K562 (cell line): Measurements from ENCODE around the gene HYAL1. TPM values are rescaled to one million over a fixed set of nuclear protein-coding genes. Genes with fewer than 3 reads are reported as not detected.

Experiments used
- ATAC-seq: fragments of 200-7000 bp; cut with Tn5 transposase; 3 replicates; pipeline ENCODE4 v1.9.1; 2020; ENCODE audit warnings: moderate library complexity
- BruUV-seq: library from RNA; stranded (reverse); fragments of 400-500 nt; replicated peaks from 2 replicates; lab custom pipeline; 2021; lab: Mats Ljungman, UMichigan
- CTCF ChIA-PET: fragments of 300-600 bp; formaldehyde crosslinking; extraction: SDS; loops from one replicate; lab custom pipeline; 2021; ENCODE audit warnings: low intra/inter-chr PET ratio; lab: Yijun Ruan, JAX
- POLR2A ChIA-PET: fragments of 300-600, 350-650 bp; sonication (Branson Sonifier 250); formaldehyde crosslinking; extraction: SDS; loops from one replicate; lab custom pipeline; 2021; ENCODE audit warnings: antibody characterized with exemption, inconsistent platforms; lab: Yijun Ruan, JAX
- DNase-seq, 4 experiments: peaks; one replicate each; pipeline versions ENCODE4 v3.0.0 to v3.0.0-alpha.2; 2011 to 2018; ENCODE audit warnings: low spot score in 3 of 4, mixed read lengths in 3 of 4; ENCODE audit errors: extremely low read depth in 1 of 4
- FAIRE-seq: peaks from 2 replicates; lab custom pipeline; 2011; peaks lifted over from hg19 to GRCh38; lab: Jason Lieb, UNC
- H2AFZ ChIP-seq: 2 replicates; pipeline ENCODE4 v1.6.0; 2011; ENCODE audit warnings: low read depth, low read length, control low read depth, inconsistent platforms
- H3K27ac ChIP-seq: fragments of 200-600 bp; 3 replicates; pipeline ENCODE4 v1.8.0; 2011; ENCODE audit warnings: low read depth, mild to moderate bottlenecking, control low read depth, inconsistent platforms, low read length, moderate library complexity, mixed read lengths; ENCODE audit errors: extremely low read depth
- H3K27me3 ChIP-seq, 2 experiments: fragments of 300-600 bp in 1 of 2; 2 replicates in 1 of 2; 3 replicates in 1 of 2; pipeline versions ENCODE4 v1.6.0 to v1.8.0; 2011; ENCODE audit warnings: inconsistent platforms in 2 of 2, low read length in 2 of 2, mild to moderate bottlenecking in 1 of 2, mixed read lengths in 1 of 2, moderate library complexity in 1 of 2; ENCODE audit not compliant: control insufficient read depth in 2 of 2, insufficient read depth in 2 of 2
- H3K36me3 ChIP-seq: fragments of 300-600 bp; 3 replicates; pipeline ENCODE4 v1.8.0; 2011; ENCODE audit warnings: mild to moderate bottlenecking, low read length, inconsistent platforms; ENCODE audit not compliant: control insufficient read depth, insufficient read depth
- H3K4me1 ChIP-seq, 2 experiments: fragments of 200-600 bp in 1 of 2; replicated peaks in 1 of 2; 2 replicates in 1 of 2; 3 replicates in 1 of 2; pipeline versions ENCODE4 v1.5.1 to v1.8.0; 2011; ENCODE audit warnings: inconsistent platforms in 2 of 2, low read length in 2 of 2, mild to moderate bottlenecking in 1 of 2, mixed read lengths in 1 of 2, moderate library complexity in 1 of 2; ENCODE audit not compliant: control insufficient read depth in 2 of 2, insufficient read depth in 2 of 2
- H3K4me2 ChIP-seq: 2 replicates; pipeline ENCODE4 v1.6.1; 2011; ENCODE audit warnings: low read length, control low read depth, inconsistent platforms, mixed read lengths; ENCODE audit not compliant: insufficient read depth
- H3K4me3 ChIP-seq: fragments of 200-600 bp; sonication (generic), shearing (Covaris generic); 2 replicates; pipeline ENCODE4 v1.5.1; 2016; ENCODE audit warnings: control low read depth, inconsistent platforms
- H3K79me2 ChIP-seq: fragments of 200-600 bp; 3 replicates; pipeline ENCODE4 v1.8.0; 2011; ENCODE audit warnings: low read length, inconsistent platforms; ENCODE audit not compliant: control insufficient read depth, insufficient read depth
- H3K9ac ChIP-seq, 2 experiments: 2 replicates each; pipeline versions ENCODE4 v1.6.0 to v1.6.1; 2011; ENCODE audit warnings: low read depth in 2 of 2, low read length in 2 of 2, control low read depth in 1 of 2, inconsistent platforms in 1 of 2, mild to moderate bottlenecking in 1 of 2, mixed read lengths in 1 of 2; ENCODE audit not compliant: insufficient read depth in 1 of 2
- H3K9me1 ChIP-seq: one replicate; pipeline ENCODE4 v1.6.0; 2011; ENCODE audit warnings: inconsistent platforms, mild to moderate bottlenecking, low read length, moderate library complexity; ENCODE audit not compliant: control insufficient read depth, insufficient read depth
- H3K9me3 ChIP-seq: replicated peaks from 2 replicates; pipeline ENCODE4 v1.5.1; 2011; ENCODE audit warnings: low read depth, low read length, inconsistent platforms; ENCODE audit not compliant: control insufficient read depth, insufficient read depth
- H4K20me1 ChIP-seq: replicated peaks from 2 replicates; pipeline ENCODE4 v1.6.1; 2011; ENCODE audit warnings: low read length, inconsistent platforms, mixed read lengths; ENCODE audit not compliant: control insufficient read depth, insufficient read depth
- ETV5 ChIP-seq: sonication (generic); formaldehyde crosslinking; IDR thresholded peaks from 2 replicates; pipeline ENCODE4 v1.4.0; 2020; ENCODE audit warnings: low read depth, mild to moderate bottlenecking, missing genetic modification reagents
- KAT7 ChIP-seq: sonication (generic); formaldehyde crosslinking; IDR thresholded peaks from 2 replicates; pipeline ENCODE4 v1.8.0; 2022; ENCODE audit warnings: missing genetic modification reagents, mild to moderate bottlenecking, borderline replicate concordance
- NCOA4 ChIP-seq: fragments of 450-650 bp; IDR thresholded peaks from 2 replicates; pipeline ENCODE4 v1.6.1; 2018; ENCODE audit warnings: mild to moderate bottlenecking; ENCODE audit not compliant: partially characterized antibody
- NEUROD1 ChIP-seq: fragments of 150-350 bp; IDR thresholded peaks from 2 replicates; pipeline ENCODE4 v1.6.1; 2014; ENCODE audit warnings: borderline replicate concordance, low read length, low read depth; ENCODE audit not compliant: partially characterized antibody
- POLR2A ChIP-seq: fragments of 450-650 bp; conservative IDR thresholded peaks from 2 replicates; pipeline ENCODE4 v1.6.1; 2016
- RB1 ChIP-seq: fragments of 450-650 bp; IDR thresholded peaks from 2 replicates; pipeline ENCODE4 v1.6.1; 2017; ENCODE audit warnings: low read depth, mild to moderate bottlenecking
- RBFOX2 ChIP-seq: fragments of 200-400 bp; formaldehyde crosslinking; IDR thresholded peaks from 2 replicates; pipeline ENCODE4 v1.6.1; 2017; ENCODE audit warnings: low read depth, mild to moderate bottlenecking, low read length, moderate library complexity
- ZNF3 ChIP-seq: fragments of 250-450 bp; sonication (Bioruptor Pico); IDR thresholded peaks from 2 replicates; pipeline ENCODE4 v1.5.0; 2021; ENCODE audit warnings: mild to moderate bottlenecking, moderate library complexity
- WGBS: fragments of 100-300 bp; shearing (Covaris generic); methylation state at CpG from one replicate; pipeline ENCODE4 v1.1.6; 2016; ENCODE audit warnings: low coverage, mixed read lengths; ENCODE audit not compliant: insufficient coverage; ENCODE audit errors: missing lambda C conversion rate; 5-methylcytosine and 5-hydroxymethylcytosine counted together
- in situ Hi-C: fragments of 300-500 bp; cut with MboI; formaldehyde crosslinking; loops from 4 replicates; pipeline ENCODE4 v1.15.0; 2018; ENCODE audit warnings: inconsistent platforms, mixed read lengths
- intact Hi-C: fragments of 100-400 bp; cut with micrococcal nuclease; formaldehyde crosslinking; loops from 2 replicates; pipeline ENCODE4 v1.14.2; 2022
- polyA plus RNA-seq, 8 experiments: library from polyadenylated mRNA; depleted of rRNA in 4 of 8; stranded (reverse) in 5 of 8; unstranded in 3 of 8; fragments of >200 nt; fragmentation: Nextera tagmentation in 2 of 8; fragmentation: Illumina TruSeq in 1 of 8; extraction: Ambion mirVana in 2 of 8; extraction: Trizol in 1 of 8; gene quantifications; 2 replicates each; pipeline versions ENCODE4 v1.2.1 to v1.2.3, GENCODE V29; 2011 to 2014; ENCODE audit warnings: inconsistent platforms in 1 of 8, missing spikeins in 1 of 8
- total RNA-seq, 7 experiments: library from RNA; depleted of rRNA in 6 of 7; stranded (reverse); fragments of >200 nt in 6 of 7; fragmentation: Illumina TruSeq in 2 of 7; extraction: Trizol in 2 of 7; gene quantifications; 2 replicates each; pipeline versions ENCODE4 v1.2.1 to v1.2.3, GENCODE V29; 2011 to 2021; ENCODE audit warnings: low replicate concordance in 1 of 7
- TF ChIP-seq, protein P1 (sequence below): fragments of 450-650 bp; formaldehyde crosslinking; IDR thresholded peaks from 2 replicates; pipeline ENCODE4 v1.4.0; 2020; ENCODE audit warnings: mild to moderate bottlenecking, moderate library complexity
- TF ChIP-seq, protein P2 (sequence below): fragments of 250-450 bp; sonication (Bioruptor Pico); IDR thresholded peaks from 2 replicates; pipeline ENCODE4 v1.4.0; 2020; ENCODE audit warnings: mild to moderate bottlenecking, moderate library complexity
- TF ChIP-seq, protein P3 (sequence below), 2 experiments: IDR thresholded peaks; 2 replicates each; pipeline ENCODE4 v1.6.1; 2011; ENCODE audit warnings: borderline replicate concordance in 1 of 2, control low read depth in 1 of 2, low read depth in 1 of 2, low read length in 1 of 2, mild to moderate bottlenecking in 1 of 2, mixed read lengths in 1 of 2, moderate library complexity in 1 of 2; ENCODE audit not compliant: insufficient read depth in 1 of 2, insufficient read length in 1 of 2, poor library complexity in 1 of 2, severe bottlenecking in 1 of 2; ENCODE audit errors: extremely low read depth in 1 of 2

The HYAL1 gene
- total and polyA plus RNA-seq, 9 of the 15 experiments (the other 6 are each of a cell fraction or from before 2014, with no cell fraction given) = 1.4 to 8.5 (median 4.7) TPM

DNA sequence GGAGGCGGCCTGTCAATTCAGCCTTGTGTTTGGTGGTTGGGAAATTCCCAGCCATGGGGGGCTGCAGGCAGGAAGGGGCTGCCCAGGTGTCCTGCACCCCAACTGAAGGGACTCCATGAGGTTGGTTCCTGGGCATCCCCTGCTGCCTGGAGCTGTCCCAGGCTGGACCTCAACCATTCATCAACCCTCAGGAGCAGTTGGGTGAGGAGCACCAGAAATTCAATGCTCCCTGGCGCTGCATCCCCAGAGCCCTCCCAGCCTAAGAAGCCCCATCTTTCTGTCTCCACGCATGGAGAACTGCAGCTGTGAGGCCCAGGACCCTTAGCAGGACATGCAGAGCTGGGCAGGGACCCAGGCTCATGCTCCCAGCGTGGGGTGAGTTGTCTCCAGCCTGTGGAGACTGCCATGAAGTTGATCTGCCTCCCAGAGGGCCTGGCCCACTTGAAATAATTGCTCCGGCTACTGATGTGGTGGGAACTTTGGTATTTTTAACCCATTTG lies 42.4 kb downstream of the HYAL1 start (continued):
- TF ChIP-seq, protein P1, sequence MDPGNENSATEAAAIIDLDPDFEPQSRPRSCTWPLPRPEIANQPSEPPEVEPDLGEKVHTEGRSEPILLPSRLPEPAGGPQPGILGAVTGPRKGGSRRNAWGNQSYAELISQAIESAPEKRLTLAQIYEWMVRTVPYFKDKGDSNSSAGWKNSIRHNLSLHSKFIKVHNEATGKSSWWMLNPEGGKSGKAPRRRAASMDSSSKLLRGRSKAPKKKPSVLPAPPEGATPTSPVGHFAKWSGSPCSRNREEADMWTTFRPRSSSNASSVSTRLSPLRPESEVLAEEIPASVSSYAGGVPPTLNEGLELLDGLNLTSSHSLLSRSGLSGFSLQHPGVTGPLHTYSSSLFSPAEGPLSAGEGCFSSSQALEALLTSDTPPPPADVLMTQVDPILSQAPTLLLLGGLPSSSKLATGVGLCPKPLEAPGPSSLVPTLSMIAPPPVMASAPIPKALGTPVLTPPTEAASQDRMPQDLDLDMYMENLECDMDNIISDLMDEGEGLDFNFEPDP (CRISPR knock-in tag) = no peak

DNA sequence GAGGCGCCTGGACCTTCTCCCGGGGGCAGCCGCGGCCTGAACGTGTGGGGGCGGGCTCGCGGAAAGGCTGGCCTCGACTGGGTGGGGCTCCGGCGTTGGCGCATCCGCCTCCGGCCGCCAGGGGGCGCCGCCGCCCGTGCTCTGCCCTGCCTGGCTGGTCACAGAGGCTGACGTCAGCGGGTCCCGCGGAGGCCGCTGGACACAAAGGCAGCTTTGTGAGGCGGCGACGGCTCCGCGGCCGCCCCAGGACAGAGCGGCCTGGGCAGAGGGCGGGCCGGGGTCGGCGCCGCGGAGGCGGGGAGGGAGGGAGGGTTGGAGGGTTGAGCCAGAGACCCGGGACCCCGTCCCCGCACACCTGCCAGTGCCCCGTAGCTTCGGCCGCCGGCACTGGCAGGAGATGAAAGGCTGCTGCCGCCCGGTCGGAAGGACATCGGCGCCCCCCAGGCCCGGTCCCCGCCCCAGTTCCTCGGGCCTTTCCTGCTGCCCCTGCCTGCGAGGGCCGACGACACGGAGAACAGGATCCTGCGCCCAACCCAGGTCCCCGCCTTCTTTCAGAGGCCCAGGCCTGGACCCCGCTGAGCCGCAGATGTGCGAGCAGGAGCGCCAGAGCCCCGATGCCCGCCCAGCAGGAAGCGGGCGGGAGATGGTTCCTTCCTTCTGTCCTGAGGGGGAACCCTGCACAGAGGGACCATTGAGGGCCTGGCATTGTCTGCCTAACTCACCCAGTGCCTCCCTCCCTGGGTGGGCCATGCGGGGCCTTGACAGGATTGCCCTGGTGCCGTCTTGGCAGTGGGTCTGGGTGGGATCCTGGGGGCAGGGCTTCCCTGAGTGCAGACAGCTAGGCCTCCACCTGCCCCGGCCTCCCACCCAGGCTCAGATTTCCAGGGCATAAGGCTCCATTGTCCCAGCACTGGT lies 43.1 kb downstream of the HYAL1 start:
- Histone ChIP-seq H4K20me1 (no peaks in the 10 kb centered on the region), H3K9me3 (peaks cover 4% of the 10 kb centered on the region; the same call in 1 of the 2 replicates), H3K79me2 (peaks cover 3% of the 10 kb centered on the region; the same call in 1 of the 3 replicates), H2AFZ (peak overlapping the region; percentile 84), H3K9ac (peak overlapping the region; percentile 73 to 94), H3K9me1 (no peaks in the 10 kb centered on the region), H3K27me3 (no peaks in the 10 kb centered on the region), H3K27ac (peak overlapping the region; percentile 84), H3K4me3 (peak overlapping the region; percentile 58), H3K36me3 (peaks cover 23% of the 10 kb centered on the region; the same call in 2 of the 3 replicates), H3K4me2 (peak overlapping the region; percentile 82), H3K4me1 (peaks cover 6 to 37% of the 10 kb centered on the region in 2 experiments; a peak in 4 of 5 replicates)
- DNase-seq = peak; percentile 90 to 92 (median 91)
- in situ Hi-C loops (no loop called here), intact Hi-C loops (no loop called here)
- WGBS = 9% methylated on average over 26 of the region's 70 CpGs
- ChIA-PET POLR2A (interaction anchor here (0.5 to 1.7 kb wide), 6 partner anchors 12 to 1882 kb away, joined by 3 to 8 read pairs (median 4); no protein-coding TSS in a partner anchor), CTCF (interaction anchor here (0.9 to 1.7 kb wide), 5 partner anchors 12 to 282 kb away, joined by 3 to 7 read pairs (median 5); no protein-coding TSS in a partner anchor)
- TSS peak; percentile 35 for BruUV-seq
- ATAC-seq = peak; percentile 97
- FAIRE-seq = peak; percentile 62
- TF ChIP-seq, protein P2, sequence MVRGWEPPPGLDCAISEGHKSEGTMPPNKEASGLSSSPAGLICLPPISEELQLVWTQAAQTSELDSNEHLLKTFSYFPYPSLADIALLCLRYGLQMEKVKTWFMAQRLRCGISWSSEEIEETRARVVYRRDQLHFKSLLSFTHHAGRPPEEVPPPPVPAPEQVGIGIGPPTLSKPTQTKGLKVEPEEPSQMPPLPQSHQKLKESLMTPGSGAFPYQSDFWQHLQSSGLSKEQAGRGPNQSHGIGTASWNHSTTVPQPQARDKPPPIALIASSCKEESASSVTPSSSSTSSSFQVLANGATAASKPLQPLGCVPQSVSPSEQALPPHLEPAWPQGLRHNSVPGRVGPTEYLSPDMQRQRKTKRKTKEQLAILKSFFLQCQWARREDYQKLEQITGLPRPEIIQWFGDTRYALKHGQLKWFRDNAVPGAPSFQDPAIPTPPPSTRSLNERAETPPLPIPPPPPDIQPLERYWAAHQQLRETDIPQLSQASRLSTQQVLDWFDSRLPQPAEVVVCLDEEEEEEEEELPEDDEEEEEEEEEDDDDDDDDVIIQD (CRISPR knock-in tag) = no peak
- TF ChIP-seq NCOA4 (no peak), NEUROD1 (peak; percentile 50), POLR2A (peak; percentile 39; the same call in 1 of the 2 replicates), KAT7 (CRISPR knock-in tag) (no peak), RB1 (peak; percentile 92), ZNF3 (CRISPR knock-in tag) (no peak), RBFOX2 (peak; percentile 77), ETV5 (CRISPR knock-in tag) (0 out of 2 replicates have a peak, but pooled peaks have one; percentile 33)
- TF ChIP-seq, protein P3, sequence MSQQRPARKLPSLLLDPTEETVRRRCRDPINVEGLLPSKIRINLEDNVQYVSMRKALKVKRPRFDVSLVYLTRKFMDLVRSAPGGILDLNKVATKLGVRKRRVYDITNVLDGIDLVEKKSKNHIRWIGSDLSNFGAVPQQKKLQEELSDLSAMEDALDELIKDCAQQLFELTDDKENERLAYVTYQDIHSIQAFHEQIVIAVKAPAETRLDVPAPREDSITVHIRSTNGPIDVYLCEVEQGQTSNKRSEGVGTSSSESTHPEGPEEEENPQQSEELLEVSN (IDR thresholded peaks at IDR 0.05; ENCODE audit: borderline replicate concordance in 1 of 2, extremely low read depth in 1 of 2, insufficient read depth in 1 of 2, insufficient read length in 1 of 2, low read depth in 1 of 2, low read length in 1 of 2, poor library complexity in 1 of 2, severe bottlenecking in 1 of 2) = peak in 1 of 2 experiments; percentile 39
